WTC11 (cell line): ENCODE results near the gene CD2AP. TPM values are rescaled to one million over a fixed set of nuclear protein-coding genes. Genes with fewer than 3 reads are reported as not detected.

Source experiments
- ATAC-seq: fragments of 200-7000 bp; cut with Tn5 transposase; 2 replicates; pipeline ENCODE4 v1.10.0; 2021; ENCODE audit warnings: mild to moderate bottlenecking, moderate library complexity
- CTCF ChIA-PET: fragments of 300-600 bp; sonication (Branson Sonifier 250); formaldehyde crosslinking; loops from one replicate; lab custom pipeline; 2021; ENCODE audit warnings: antibody characterized with exemption; lab: Charles Lee
- POLR2A ChIA-PET: fragments of 350-600 bp; sonication (Branson Sonifier 250); formaldehyde crosslinking; loops from one replicate; lab custom pipeline; 2021; ENCODE audit warnings: antibody characterized with exemption; lab: Charles Lee
- DNase-seq: peaks from one replicate; pipeline ENCODE4 v3.0.0; 2021; ENCODE audit warnings: low spot score
- H3K27ac Mint-ChIP-seq: 2 replicates; pipeline ENCODE4 v1.8.0; 2021; ENCODE audit warnings: mixed read lengths
- H3K27me3 Mint-ChIP-seq: 2 replicates; pipeline ENCODE4 v1.8.0; 2021; ENCODE audit warnings: low read depth, mild to moderate bottlenecking, moderate library complexity, mixed read lengths
- H3K36me3 Mint-ChIP-seq: 2 replicates; pipeline ENCODE4 v1.8.0; 2021; ENCODE audit warnings: mixed read lengths
- H3K4me1 Mint-ChIP-seq: 2 replicates; pipeline ENCODE4 v1.8.0; 2022; ENCODE audit warnings: mixed read lengths
- H3K4me3 Mint-ChIP-seq: 2 replicates; pipeline ENCODE4 v1.8.0; 2021; ENCODE audit warnings: mild to moderate bottlenecking, moderate library complexity, mixed read lengths
- H3K9me3 Mint-ChIP-seq: 2 replicates; pipeline ENCODE4 v1.8.0; 2021; ENCODE audit warnings: mixed read lengths
- AR ChIP-seq: fragments of 250-450 bp; sonication (Bioruptor Pico); IDR thresholded peaks from 2 replicates; pipeline ENCODE4 v1.9.0; 2021; ENCODE audit warnings: mild to moderate bottlenecking
- GABPB1 ChIP-seq: sonication (generic); formaldehyde crosslinking; IDR thresholded peaks from 2 replicates; pipeline ENCODE4 v1.8.1; 2023; ENCODE audit warnings: mild to moderate bottlenecking, missing genetic modification reagents
- GTF2I ChIP-seq: fragments of 250-450 bp; sonication (Bioruptor Pico); conservative IDR thresholded peaks from 2 replicates; pipeline ENCODE4 v1.4.0; 2021; ENCODE audit warnings: mild to moderate bottlenecking
- SMAD3 ChIP-seq: sonication (generic); formaldehyde crosslinking; IDR thresholded peaks from 2 replicates; pipeline ENCODE4 v1.8.0; 2022; ENCODE audit warnings: missing genetic modification reagents, mild to moderate bottlenecking, borderline replicate concordance
- SOX15 ChIP-seq: fragments of 250-450 bp; sonication (Bioruptor Pico); IDR thresholded peaks from 2 replicates; pipeline ENCODE4 v1.9.0; 2021; ENCODE audit warnings: mild to moderate bottlenecking
- STAT6 ChIP-seq: sonication (generic); formaldehyde crosslinking; conservative IDR thresholded peaks from 2 replicates; pipeline ENCODE4 v1.8.1; 2023; ENCODE audit warnings: mild to moderate bottlenecking, low read depth, missing genetic modification reagents, moderate library complexity
- TEAD1 ChIP-seq: sonication (generic); formaldehyde crosslinking; IDR thresholded peaks from 2 replicates; pipeline ENCODE4 v1.8.0; 2022; ENCODE audit warnings: mild to moderate bottlenecking, missing genetic modification reagents
- ZNF121 ChIP-seq: sonication (generic); formaldehyde crosslinking; IDR thresholded peaks from 2 replicates; pipeline ENCODE4 v1.8.0; 2023; ENCODE audit warnings: missing genetic modification reagents
- ZNF317 ChIP-seq: sonication (generic); formaldehyde crosslinking; IDR thresholded peaks from 2 replicates; pipeline ENCODE4 v1.8.1; 2023; ENCODE audit warnings: low read depth, mild to moderate bottlenecking, moderate library complexity, missing genetic modification reagents, borderline replicate concordance
- total RNA-seq: library from RNA; stranded (reverse); gene quantifications from 3 replicates; pipeline ENCODE4 v1.2.3, GENCODE V29; 2021

The CD2AP gene
- total RNA-seq, 1 experiment from 2014 or later: 77.0 TPM

GRCh38 chr6:47671777-47672176, 194.2 kb downstream of the CD2AP start:
- H3K4me3 Mint-ChIP-seq: no peak overlapping the region
- H3K27ac Mint-ChIP-seq: no peak overlapping the region
- ChIA-PET POLR2A (no interaction called here), CTCF (no interaction called here)
- H3K4me1 Mint-ChIP-seq: peaks cover 26% of the 10 kb centered on the region
- H3K27me3 Mint-ChIP-seq: no peaks in the 10 kb centered on the region
- DNase-seq (no peak), ATAC-seq (no peak)
- H3K9me3 Mint-ChIP-seq: 0 out of 2 replicates have a peak, but pooled peaks cover 2% of the 10 kb centered on the region
- no peak for TF ChIP-seq STAT6
- H3K36me3 Mint-ChIP-seq: no peaks in the 10 kb centered on the region

- Mint-ChIP-seq H3K4me3 (no peak overlapping the region), H3K36me3 (no peaks in the 10 kb centered on the region), H3K27me3 (no peaks in the 10 kb centered on the region), H3K27ac (no peak overlapping the region), H3K9me3 (0 out of 2 replicates have a peak, but pooled peaks cover 2% of the 10 kb centered on the region), H3K4me1 (peaks cover 22% of the 10 kb centered on the region)
- no peak for ATAC-seq
- no peak for TF ChIP-seq ZNF317 (CRISPR knock-in tag)
- no peak for TF ChIP-seq ZNF121 (CRISPR knock-in tag)
- no peak for TF ChIP-seq SOX15 (CRISPR knock-in tag)
- TF ChIP-seq STAT6: no peak
- no peak for TF ChIP-seq GTF2I (CRISPR knock-in tag)
- no peak for TF ChIP-seq AR
- no peak for TF ChIP-seq GABPB1 (CRISPR knock-in tag)
- no peak for DNase-seq
- POLR2A ChIA-PET: no interaction called here
- CTCF ChIA-PET: no interaction called here
Measured at GRCh38 chr6:47672816-47673215, 195.2 kb downstream of the CD2AP start.

GRCh38 chr6:47674673-47675072, 197.1 kb downstream of the CD2AP start:
- TF ChIP-seq TEAD1 (no peak), SMAD3 (no peak)
- H3K9me3 Mint-ChIP-seq: 0 out of 2 replicates have a peak, but pooled peaks cover 2% of the 10 kb centered on the region
- no peak overlapping the region for H3K4me3 Mint-ChIP-seq
- no peaks in the 10 kb centered on the region for H3K36me3 Mint-ChIP-seq
- CTCF ChIA-PET: no interaction called here
- DNase-seq (no peak), ATAC-seq (no peak)
- peaks cover 14% of the 10 kb centered on the region for H3K4me1 Mint-ChIP-seq
- no peaks in the 10 kb centered on the region for H3K27me3 Mint-ChIP-seq
- POLR2A ChIA-PET: no interaction called here
- H3K27ac Mint-ChIP-seq: no peak overlapping the region

Other genes starting within 250 kb of the CD2AP start
- gene TNFRSF21, start 167.9 kb upstream of the CD2AP start, total RNA-seq: 47.3 to 52.7 TPM (median 49.5 TPM) in 3 replicates
- gene ADGRF4, start 220.8 kb downstream of the CD2AP start, total RNA-seq: not detected in 3 replicates